ENCODE results near the gene BEST2. TPM values are rescaled to one million over a fixed set of nuclear protein-coding genes. Genes with fewer than 3 reads are reported as not detected.
A peak's percentile ranks its signal among the peaks of the same experiment; 100 is the strongest.

BEST2 gene
- total RNA-seq, 2 experiments from 2014 or later = not detected

- H3K27ac Mint-ChIP-seq = peak overlapping the region; percentile 89
- H3K4me1 Mint-ChIP-seq = peaks cover 52% of the 10 kb centered on the region
- peaks cover 47% of the 10 kb centered on the region for H3K36me3 Mint-ChIP-seq (ENCODE audit: low read depth)
- POLR2A ChIA-PET = interaction anchor here (0.7 to 10.1 kb wide), 24 partner anchors 8 to 157 kb away, joined by 3 to 250 read pairs (median 6); partner anchors contain the start of genes BEST2, DHPS, DNASE2 and FBXW9
- DNase-seq = peak; percentile 68
- H3K4me3 Mint-ChIP-seq = peak overlapping the region; percentile 95
- H3K9me3 Mint-ChIP-seq = no peaks in the 10 kb centered on the region
- CTCF ChIA-PET = interaction anchor here (0.5 to 11.3 kb wide), 22 partner anchors 9 to 391 kb away, joined by 3 to 136 read pairs (median 4); partner anchors contain the start of genes JUNB and TNPO2
- H3K27me3 Mint-ChIP-seq = no peaks in the 10 kb centered on the region
These were observed 18.0 kb upstream of the BEST2 start for GRCh38 chr19:12733369-12734214.

DNA sequence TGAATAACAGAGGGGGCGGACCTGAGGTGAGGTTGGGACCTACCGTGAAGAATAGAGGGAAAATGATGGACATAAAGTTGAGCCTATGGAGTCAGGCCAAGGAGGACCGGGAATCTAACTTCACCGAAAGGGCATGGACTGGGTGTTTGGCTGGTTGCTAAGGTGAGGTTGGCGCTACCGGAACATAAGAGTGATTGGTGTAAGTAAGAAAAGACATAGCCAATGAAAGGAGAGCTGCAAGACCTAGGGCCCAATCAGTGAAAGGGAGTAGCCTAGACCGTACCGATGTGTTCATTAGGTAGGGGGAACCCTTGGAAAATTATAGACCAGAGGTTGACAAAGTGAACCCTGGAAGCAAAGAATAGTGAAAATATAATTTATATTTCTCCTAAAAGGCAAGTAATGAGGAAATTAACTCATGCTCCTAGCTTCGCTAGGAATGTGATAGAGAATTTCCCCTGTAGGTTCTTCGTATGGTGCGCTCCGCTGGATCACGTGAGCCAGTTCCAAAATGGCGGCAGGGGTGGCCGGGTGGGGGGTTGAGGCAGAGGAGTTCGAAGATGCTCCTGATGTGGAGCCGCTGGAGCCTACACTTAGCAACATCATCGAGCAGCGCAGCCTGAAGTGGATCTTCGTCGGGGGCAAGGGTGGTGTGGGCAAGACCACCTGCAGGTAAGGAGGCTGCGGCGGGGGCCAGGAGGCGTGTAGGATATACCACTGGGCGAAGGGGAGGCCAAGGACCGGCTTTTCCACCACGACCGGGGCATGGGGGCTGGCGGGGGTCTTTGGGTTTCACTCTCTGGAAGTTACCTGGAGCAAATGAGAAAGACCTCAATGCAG is 14.4 kb upstream of the BEST2 start, which contains the start of gene GET3:
GET3 (plus strand) TSS at position 503 of the 840 bp plus-strand sequence; CDS start at position 512, 9 bp downstream.
- Mint-ChIP-seq H3K36me3 (ENCODE audit: low read depth) (peaks cover 31% of the 10 kb centered on the region), H3K4me1 (peaks cover 46% of the 10 kb centered on the region), H3K4me3 (peak within 1 kb of the TSS; percentile 100), H3K27ac (peak within 1 kb of the TSS; percentile 89), H3K9me3 (no peaks in the 10 kb centered on the region), H3K27me3 (no peaks in the 10 kb centered on the region)
- CTCF ChIA-PET = interaction anchor here (0.6 to 11.3 kb wide), 11 partner anchors 15 to 148 kb away, joined by 3 to 136 read pairs (median 4); no protein-coding TSS in a partner anchor
- DNase-seq = peak; percentile 83
- POLR2A ChIA-PET = interaction anchor here (0.6 to 10.1 kb wide), 19 partner anchors 8 to 574 kb away, joined by 3 to 250 read pairs (median 4); partner anchors contain the start of genes FBXW9, GCDH, JUNB and RNASEH2A

- Mint-ChIP-seq H3K4me3 (peak overlapping the region; percentile 100), H3K27ac (peak overlapping the region; percentile 89), H3K9me3 (no peaks in the 10 kb centered on the region), H3K36me3 (ENCODE audit: low read depth) (peaks cover 30% of the 10 kb centered on the region), H3K4me1 (peaks cover 40% of the 10 kb centered on the region), H3K27me3 (no peaks in the 10 kb centered on the region)
- DNase-seq = no peak
- CTCF ChIA-PET = interaction anchor here (1.2 to 11.3 kb wide), 6 partner anchors 15 to 147 kb away, joined by 4 to 136 read pairs (median 6); no protein-coding TSS in a partner anchor
- POLR2A ChIA-PET = interaction anchor here (0.9 to 10.1 kb wide), 11 partner anchors 7 to 153 kb away, joined by 3 to 250 read pairs (median 4); partner anchors contain the start of genes FBXW9, GCDH, RNASEH2A and TNPO2
These were observed 13.7 kb upstream of the BEST2 start for GRCh38 chr19:12737835-12738351.

DNA sequence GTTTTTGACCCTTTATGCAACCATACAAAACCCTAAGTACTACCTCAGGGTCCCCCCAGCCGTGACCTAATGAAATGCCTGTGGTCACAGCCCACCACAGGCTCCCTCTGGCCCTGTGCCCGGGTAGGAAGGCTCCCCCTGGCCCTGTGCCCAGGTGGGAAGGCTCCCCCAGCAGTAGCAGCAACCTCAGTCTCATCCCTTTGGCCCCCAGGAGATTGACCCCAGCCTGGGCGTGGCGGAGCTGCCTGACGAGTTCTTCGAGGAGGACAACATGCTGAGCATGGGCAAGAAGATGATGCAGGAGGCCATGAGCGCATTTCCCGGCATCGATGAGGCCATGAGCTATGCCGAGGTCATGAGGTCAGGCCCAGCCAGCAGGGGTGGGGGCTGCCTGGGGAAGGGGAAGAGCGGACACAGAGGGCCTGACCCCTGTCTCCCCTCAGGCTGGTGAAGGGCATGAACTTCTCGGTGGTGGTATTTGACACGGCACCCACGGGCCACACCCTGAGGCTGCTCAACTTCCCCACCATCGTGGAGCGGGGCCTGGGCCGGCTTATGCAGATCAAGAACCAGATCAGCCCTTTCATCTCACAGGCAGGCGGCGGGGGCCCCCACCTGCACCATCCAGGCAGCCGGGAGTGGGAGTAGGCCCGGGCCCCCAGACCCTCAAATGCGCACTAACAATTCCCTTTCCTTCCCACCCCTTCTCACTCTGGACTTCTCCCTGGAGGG is 6.3 kb upstream of the BEST2 start:
- H3K27me3 Mint-ChIP-seq = peaks cover 3% of the 10 kb centered on the region
- POLR2A ChIA-PET = interaction anchor here (1.0 kb wide), 1 partner anchor 8 kb away, joined by 3 read pairs; the partner anchor contains the start of gene GET3
- CTCF ChIA-PET = interaction anchor here (1.4 to 1.8 kb wide), 2 partner anchors 12 to 15 kb away, joined by 4 to 5 read pairs; no protein-coding TSS in a partner anchor

DNA sequence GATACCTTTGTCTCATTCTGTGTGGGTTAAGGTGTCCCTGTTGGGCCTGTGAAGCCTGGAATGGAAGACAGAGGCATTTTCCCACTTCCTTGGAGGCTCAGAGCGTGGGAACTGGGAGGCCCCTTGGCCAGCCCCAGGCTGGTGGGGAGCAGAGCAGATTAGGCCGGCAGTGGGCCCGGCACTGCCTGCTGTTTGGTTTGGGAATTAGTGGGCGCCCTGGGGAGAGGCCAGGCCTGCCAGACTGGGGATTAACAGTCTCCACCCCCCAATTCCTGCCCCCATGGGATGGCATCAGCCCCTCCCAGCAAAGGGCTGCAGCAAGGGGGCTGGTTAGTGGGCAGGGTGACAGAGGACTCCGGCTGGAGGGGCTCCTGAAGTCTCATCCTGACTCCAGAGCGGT is 3.1 kb upstream of the BEST2 start:
- peaks cover 9% of the 10 kb centered on the region for H3K27me3 Mint-ChIP-seq
- no peak overlapping the region for H3K27ac Mint-ChIP-seq
- no peak overlapping the region for H3K4me3 Mint-ChIP-seq
- ChIA-PET CTCF (interaction anchor here (1.0 to 2.6 kb wide), 3 partner anchors 9 to 48 kb away, joined by 3 to 12 read pairs (median 11); no protein-coding TSS in a partner anchor), POLR2A (interaction anchor here (1.8 kb wide), 1 partner anchor 25 kb away, joined by 4 read pairs; no protein-coding TSS in a partner anchor)
- H3K36me3 Mint-ChIP-seq (ENCODE audit: low read depth) = peaks cover 29% of the 10 kb centered on the region
- no peak for DNase-seq
- H3K4me1 Mint-ChIP-seq = peaks cover 4% of the 10 kb centered on the region
- H3K9me3 Mint-ChIP-seq = peaks cover 9% of the 10 kb centered on the region

More for the DNA sequence above, 6.3 kb upstream of the BEST2 start:
- H3K4me1 Mint-ChIP-seq = peaks cover 6% of the 10 kb centered on the region
- DNase-seq = no peak
- peaks cover 9% of the 10 kb centered on the region for H3K9me3 Mint-ChIP-seq
- no peak overlapping the region for H3K4me3 Mint-ChIP-seq
- H3K27ac Mint-ChIP-seq = peak overlapping the region; percentile 14
- H3K36me3 Mint-ChIP-seq (ENCODE audit: low read depth) = peaks cover 40% of the 10 kb centered on the region

DNA sequence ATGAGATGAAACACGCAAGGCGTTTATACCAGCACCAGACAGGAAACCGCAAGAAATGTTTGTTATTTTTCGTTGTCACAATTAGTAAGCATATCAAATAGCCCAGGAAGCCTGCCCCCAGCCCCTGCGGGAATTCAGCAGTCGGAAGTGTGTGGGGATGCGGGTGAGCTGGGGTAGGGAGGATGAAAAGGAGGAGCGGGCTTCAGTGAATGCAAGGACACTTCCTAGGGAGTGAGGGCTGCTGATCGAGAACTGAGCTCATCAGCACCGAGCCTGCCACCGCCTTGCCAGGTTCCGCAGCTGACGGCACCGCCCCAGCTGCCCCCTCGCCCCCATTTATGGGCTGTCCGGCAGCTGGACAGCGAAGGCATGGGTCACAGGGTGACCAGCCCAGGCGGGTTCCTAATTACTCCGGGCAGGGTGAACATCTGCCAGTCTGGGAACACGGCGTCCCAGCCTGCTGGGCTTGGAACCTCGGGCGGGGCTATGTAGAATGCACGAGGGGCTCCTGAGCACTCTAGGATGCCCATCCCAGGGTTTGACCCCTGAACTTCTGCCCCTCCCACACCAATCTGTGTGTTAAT is 1.6 kb upstream of the BEST2 start:
- Mint-ChIP-seq H3K9me3 (peaks cover 9% of the 10 kb centered on the region), H3K27ac (no peak overlapping the region), H3K4me1 (peaks cover 4% of the 10 kb centered on the region), H3K36me3 (ENCODE audit: low read depth) (peaks cover 26% of the 10 kb centered on the region), H3K4me3 (no peak overlapping the region), H3K27me3 (peaks cover 9% of the 10 kb centered on the region)
- ChIA-PET POLR2A (interaction anchor here (1.3 kb wide), 1 partner anchor 13 kb away, joined by 4 read pairs; the partner anchor contains the start of gene GET3), CTCF (interaction anchor here (0.7 to 1.7 kb wide), 3 partner anchors 11 to 145 kb away, joined by 3 to 8 read pairs (median 4); no protein-coding TSS in a partner anchor)
- no peak for DNase-seq

- Mint-ChIP-seq H3K27me3 (peaks cover 9% of the 10 kb centered on the region), H3K36me3 (ENCODE audit: low read depth) (peaks cover 24% of the 10 kb centered on the region), H3K27ac (no peak overlapping the region), H3K9me3 (peaks cover 9% of the 10 kb centered on the region), H3K4me1 (peaks cover 4% of the 10 kb centered on the region), H3K4me3 (no peak overlapping the region)
- CTCF ChIA-PET = interaction anchor here (0.7 to 1.6 kb wide), 2 partner anchors 46 to 146 kb away, joined by 3 to 4 read pairs; no protein-coding TSS in a partner anchor
- POLR2A ChIA-PET = interaction anchor here (1.3 kb wide), 1 partner anchor 17 kb away, joined by 3 read pairs; no protein-coding TSS in a partner anchor
- no peak for DNase-seq
These were observed 740 bp upstream of the BEST2 start for GRCh38 chr19:12750851-12751250.

- Mint-ChIP-seq H3K4me1 (peaks cover 4% of the 10 kb centered on the region), H3K4me3 (no peak overlapping the region), H3K36me3 (ENCODE audit: low read depth) (peaks cover 13% of the 10 kb centered on the region), H3K27ac (no peak overlapping the region), H3K27me3 (peaks cover 9% of the 10 kb centered on the region), H3K9me3 (peaks cover 9% of the 10 kb centered on the region)
- POLR2A ChIA-PET = interaction anchor here (1.0 to 1.5 kb wide), 3 partner anchors 15 to 139 kb away, joined by 3 to 4 read pairs (median 3); partner anchors contain the start of genes GCDH and GET3
- CTCF ChIA-PET = interaction anchor here (0.6 to 2.0 kb wide), 2 partner anchors 14 to 46 kb away, joined by 3 to 4 read pairs; no protein-coding TSS in a partner anchor
- DNase-seq = no peak
These were observed 628 bp downstream of the BEST2 start for GRCh38 chr19:12752056-12752781.

DNA sequence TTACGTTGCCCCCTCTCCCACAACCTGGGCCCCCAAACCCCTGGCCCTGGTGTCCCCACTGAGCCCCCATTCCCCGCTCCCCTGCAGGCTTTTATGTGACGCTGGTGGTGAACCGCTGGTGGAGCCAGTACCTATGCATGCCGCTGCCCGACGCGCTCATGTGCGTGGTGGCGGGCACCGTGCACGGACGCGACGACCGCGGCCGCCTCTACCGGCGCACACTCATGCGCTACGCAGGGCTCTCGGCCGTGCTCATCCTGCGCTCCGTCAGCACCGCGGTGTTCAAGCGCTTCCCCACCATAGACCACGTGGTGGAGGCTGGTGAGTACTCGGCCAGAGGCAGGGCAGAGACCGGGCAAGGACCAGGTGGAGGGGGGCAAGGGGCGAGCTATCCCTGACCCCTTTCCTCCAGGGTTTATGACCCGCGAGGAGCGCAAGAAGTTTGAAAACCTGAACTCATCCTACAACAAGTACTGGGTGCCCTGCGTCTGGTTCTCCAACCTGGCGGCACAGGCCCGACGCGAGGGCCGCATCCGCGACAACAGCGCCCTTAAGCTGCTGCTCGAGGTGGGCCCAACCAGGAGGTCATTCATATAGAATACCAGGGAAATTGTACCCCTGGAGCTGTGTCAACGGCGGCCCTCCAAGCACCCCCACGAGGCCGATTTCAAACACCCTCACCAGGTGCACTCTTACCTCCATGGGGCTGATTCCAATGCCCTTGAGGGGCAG is 3.0 kb downstream of the BEST2 start:
- ChIA-PET POLR2A (interaction anchor here (1.1 to 2.3 kb wide), 3 partner anchors 21 to 58 kb away, joined by 3 to 10 read pairs (median 3); partner anchors contain the start of genes FBXW9 and TRIR), CTCF (interaction anchor here (1.0 to 16.8 kb wide), 6 partner anchors 13 to 93 kb away, joined by 3 to 419 read pairs (median 38); partner anchors contain the start of genes FBXW9, GET3, JUNB and PRDX2)
- Mint-ChIP-seq H3K9me3 (no peaks in the 10 kb centered on the region), H3K4me3 (no peak overlapping the region), H3K27me3 (peaks cover 13% of the 10 kb centered on the region), H3K36me3 (ENCODE audit: low read depth) (no peaks in the 10 kb centered on the region), H3K4me1 (peaks cover 10% of the 10 kb centered on the region), H3K27ac (no peak overlapping the region)
- no peak for DNase-seq

All from activated CD4-positive, alpha-beta memory T cell treated with anti-CD3 and anti-CD28 coated beads, Interleukin-2, amount 10 ng/mL, durations not matched to agents 7 days and 5 days (primary cell).